Fibroblast of mammary gland (primary cell): Measurements from ENCODE around the gene ZNF180.
"Not testable (repeated sequence)": the region's sequence is repeated elsewhere in the genome, so short reads cannot be mapped to it uniquely, and the experiment has no call there.

ENCODE experiments used
- DNase-seq: peaks from one replicate; pipeline ENCODE4 v3.0.0-alpha.2; 2010; ENCODE audit warnings: low read depth
- H3K4me3 ChIP-seq: 2 replicates; pipeline ENCODE4 v1.5.1; 2011; ENCODE audit warnings: low read depth, mild to moderate bottlenecking, low read length, moderate library complexity; ENCODE audit not compliant: control insufficient read depth
- TF ChIP-seq, protein P1 (sequence below): conservative IDR thresholded peaks from 2 replicates; pipeline ENCODE4 v1.5.1; 2011; ENCODE audit warnings: low read depth, low read length, inconsistent platforms; ENCODE audit not compliant: control insufficient read depth, insufficient read depth

Gene ZNF180

DNA sequence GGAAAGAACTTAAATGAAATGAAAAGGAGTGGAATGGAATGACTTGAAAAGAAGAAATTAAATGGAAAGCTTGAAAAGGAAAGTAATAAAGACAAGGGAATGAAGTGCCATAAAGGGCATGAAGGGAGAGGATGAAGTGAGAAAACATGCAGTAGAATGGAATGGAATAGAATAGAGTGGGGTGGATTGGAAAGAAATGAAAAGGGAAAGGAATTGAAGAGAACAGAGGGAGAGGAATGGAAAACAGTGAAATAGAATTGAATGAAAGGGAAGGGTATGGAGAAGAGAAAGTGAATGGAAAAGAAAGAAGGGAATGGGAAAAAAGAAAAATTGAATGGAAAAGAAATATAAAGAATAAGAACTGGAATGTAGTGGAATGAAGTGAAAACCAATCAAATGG lies 9.2 kb upstream of the ZNF180 start:
- H3K4me3 ChIP-seq: no peak overlapping the region
- TF ChIP-seq, protein P1, sequence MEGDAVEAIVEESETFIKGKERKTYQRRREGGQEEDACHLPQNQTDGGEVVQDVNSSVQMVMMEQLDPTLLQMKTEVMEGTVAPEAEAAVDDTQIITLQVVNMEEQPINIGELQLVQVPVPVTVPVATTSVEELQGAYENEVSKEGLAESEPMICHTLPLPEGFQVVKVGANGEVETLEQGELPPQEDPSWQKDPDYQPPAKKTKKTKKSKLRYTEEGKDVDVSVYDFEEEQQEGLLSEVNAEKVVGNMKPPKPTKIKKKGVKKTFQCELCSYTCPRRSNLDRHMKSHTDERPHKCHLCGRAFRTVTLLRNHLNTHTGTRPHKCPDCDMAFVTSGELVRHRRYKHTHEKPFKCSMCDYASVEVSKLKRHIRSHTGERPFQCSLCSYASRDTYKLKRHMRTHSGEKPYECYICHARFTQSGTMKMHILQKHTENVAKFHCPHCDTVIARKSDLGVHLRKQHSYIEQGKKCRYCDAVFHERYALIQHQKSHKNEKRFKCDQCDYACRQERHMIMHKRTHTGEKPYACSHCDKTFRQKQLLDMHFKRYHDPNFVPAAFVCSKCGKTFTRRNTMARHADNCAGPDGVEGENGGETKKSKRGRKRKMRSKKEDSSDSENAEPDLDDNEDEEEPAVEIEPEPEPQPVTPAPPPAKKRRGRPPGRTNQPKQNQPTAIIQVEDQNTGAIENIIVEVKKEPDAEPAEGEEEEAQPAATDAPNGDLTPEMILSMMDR: no peak
- DNase-seq: no peak

DNA sequence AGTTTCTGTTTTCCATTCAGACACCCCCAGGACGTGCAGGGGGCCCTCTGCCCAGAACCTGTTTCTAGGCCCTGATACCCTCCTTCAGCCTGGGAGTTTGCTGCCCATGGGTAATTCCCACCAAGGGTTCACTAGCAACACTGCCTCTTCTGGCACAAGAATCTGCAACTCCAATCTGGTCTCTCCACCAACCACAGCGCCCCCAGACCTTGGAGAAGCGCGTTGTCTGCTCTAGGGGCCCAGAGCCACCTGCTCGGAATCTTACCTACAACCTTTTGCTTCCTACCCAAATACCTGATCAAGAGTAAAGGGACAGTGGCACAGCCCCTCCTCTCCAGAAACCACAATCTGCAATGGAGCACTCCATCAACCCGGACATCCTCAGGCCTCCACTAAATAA lies 763 bp downstream of the ZNF180 start:
- peak overlapping the region; percentile 87 for H3K4me3 ChIP-seq
- TF ChIP-seq, protein P1: no peak
- no peak for DNase-seq

DNA sequence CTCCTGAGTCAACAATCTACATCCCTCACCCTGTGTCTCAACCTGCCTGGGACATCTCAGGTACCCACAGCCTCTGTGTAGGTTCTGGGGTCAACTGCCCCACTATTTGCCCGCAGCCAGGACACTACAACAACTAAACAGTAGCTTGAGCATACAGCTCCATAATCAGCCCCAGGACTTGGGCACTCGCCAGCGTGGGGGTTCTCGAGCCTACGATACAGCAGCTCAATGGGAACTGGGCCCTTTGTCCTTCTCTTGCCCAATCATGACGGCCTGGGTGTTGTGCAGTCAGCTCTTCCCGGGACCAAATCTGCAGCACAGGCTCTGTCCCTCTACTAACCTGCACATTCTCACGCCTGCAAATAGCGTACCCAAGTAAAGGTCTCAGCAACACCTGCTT lies 1.3 kb downstream of the ZNF180 start:
- H3K4me3 ChIP-seq: no peak overlapping the region
- TF ChIP-seq, protein P1: no peak
- DNase-seq: no peak

DNA sequence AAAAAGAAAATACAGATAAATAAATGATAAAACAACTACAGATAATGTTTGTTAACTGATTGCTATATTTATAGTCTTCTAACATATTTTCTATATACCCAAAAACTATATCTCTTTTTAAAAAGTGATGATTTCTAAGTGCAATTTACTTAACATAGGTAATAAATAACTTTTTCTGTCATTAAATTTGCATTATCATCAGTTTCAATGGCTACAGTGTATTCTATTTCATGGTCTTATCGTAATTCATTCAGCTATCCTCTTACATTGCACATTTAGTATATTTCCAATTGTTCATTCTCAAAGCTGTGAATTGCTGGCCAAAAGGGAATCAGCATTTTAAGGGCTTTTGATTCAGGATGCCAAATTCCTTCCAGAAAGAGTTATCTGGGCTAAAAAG lies 3.6 kb downstream of the ZNF180 start:
- no peak for DNase-seq
- TF ChIP-seq, protein P1: no peak
- H3K4me3 ChIP-seq: no peak overlapping the region

DNA sequence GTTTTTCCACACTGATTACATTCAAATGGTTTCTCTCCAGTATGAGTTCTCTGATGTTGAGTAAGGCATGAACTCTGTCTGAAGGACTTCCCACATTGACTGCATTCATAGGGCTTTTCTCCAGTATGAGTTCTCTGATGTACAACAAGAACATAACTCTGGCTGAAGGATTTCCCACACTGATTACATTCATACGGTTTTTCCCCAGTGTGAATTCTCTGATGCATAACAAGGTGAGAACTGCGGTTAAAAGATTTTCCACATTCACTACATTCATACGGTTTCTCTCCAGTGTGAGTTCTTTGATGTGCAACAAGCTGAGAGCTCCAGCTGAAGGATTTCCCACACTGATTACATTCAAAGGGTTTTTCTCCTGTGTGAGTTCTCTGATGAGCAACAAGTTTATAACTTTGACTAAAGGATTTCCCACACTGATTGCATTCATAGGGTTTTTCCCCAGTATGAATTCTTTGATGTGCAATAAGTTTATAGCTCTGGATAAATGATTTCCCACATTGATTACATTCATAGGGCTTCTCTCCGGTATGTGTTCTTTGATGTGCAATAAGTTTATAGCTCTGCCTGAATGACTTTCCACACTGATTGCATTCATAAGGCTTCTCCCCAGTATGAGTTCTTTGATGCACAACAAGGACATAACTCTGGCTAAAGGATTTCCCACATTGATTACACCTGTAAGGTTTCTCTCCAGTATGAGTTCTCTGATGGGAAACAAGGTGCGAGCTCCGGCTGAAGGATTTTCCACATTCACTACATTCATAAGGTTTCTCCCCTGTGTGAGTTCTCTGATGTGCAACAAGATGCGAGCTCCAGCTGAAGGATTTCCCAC lies 23.5 kb downstream of the ZNF180 start:
- peak; percentile 39 for DNase-seq
- TF ChIP-seq, protein P1: no peak
- H3K4me3 ChIP-seq: no peak overlapping the region

DNA sequence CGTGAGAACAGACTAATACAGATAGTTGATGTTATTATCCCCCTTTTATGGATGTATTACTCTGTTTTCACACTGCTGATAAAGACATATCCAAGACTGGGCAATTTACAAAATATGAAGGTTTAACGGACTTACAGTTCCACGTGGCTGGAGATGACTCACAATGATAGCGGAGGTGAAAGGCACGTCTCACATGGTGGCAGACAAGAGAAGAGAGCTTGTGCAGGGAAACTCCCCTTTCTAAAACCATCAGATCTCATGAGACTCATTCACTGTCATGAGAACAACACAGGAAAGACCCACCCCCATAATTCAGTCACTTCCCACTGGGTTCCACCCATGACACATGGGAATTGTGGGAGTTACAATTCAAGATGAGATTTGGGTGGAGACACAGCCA lies 31.6 kb downstream of the ZNF180 start:
- not testable (repeated sequence) for DNase-seq, H3K4me3 ChIP-seq

DNA sequence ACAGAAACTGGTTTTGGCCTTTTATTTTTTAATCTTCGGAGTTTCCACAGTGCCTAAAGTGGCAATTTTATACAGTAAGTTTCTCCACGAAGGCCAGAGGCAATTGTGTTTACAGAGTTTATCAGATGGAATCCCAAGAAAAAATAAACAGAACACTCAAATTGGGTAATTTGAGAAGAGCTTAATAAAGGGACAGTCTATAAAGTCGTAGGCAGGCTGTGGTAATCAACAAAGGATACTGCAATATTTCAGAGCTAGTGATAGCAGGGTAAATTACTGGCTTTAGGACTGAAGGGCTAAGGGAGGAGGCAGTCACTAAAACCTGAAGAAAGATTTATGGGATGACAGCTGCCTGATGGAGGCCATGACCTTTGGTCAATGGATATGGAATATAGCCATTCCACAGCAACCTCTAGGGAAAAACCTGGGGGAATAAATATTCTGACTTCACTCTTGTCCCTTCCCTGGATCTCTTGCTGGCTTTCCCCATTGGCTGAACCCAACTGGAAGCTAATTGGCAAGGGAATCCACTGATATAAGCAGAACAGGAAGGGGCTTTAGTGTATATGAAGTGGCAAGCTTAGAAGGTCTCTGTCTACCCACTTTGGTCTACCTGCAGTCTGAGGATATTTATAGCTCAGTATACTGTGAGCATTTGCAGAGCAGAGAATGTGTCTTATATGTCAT lies 37.6 kb downstream of the ZNF180 start:
- not testable (repeated sequence) for DNase-seq, H3K4me3 ChIP-seq

DNA sequence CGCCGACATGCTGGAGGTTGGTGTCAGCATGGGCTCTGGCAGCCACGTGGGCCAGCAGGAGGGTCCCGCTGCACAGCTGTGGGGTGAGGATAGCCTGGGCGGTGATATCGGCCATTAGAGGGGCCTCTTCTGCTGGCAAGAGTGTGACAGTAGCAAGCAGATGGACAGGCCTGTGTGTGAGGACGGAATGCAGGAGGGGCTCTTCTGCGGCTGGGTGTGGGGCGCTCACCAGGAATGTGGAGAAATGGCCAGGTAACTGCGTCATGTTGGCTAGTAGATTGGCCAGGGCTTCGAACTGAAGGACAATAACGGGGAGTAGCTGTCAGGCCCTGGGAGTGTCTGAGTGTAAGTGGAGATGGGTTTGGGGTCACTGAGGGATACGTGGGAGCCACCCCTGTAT lies 44.3 kb downstream of the ZNF180 start:
- not testable (repeated sequence) for H3K4me3 ChIP-seq, DNase-seq
